Measurements from ENCODE around the gene UACA.

DNA sequence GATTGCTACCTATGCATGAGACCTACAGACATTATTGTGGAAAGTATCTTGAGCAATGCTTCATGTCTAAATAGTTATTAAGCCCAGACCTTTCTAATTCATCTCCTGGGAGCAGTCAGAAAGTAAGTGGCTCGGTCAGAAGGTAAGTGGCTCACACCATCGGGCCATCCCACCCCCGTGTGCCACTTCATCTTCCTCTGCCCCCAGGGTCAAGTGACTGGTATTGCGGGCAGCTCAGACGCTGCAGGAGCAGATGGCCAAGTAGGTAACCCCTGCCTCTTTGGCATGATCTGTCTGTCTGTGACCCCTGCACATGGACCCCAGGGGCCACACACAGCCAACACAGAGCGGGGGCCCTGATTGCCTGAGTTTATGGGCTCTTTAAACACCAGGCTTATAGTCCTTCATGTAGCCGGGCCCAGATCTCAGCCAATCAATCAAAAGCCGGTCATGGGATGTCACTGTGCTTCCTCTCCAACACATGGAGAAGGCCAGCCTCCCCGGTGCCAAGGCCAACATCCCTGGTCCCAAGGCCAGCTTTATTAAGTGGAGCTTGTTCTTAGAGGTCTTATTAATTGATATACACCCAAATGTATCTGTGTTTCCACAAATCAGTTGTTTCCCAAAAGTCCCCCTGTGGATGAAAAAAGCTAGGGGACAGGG lies 47.7 kb upstream of the UACA start:
- TF ChIP-seq EZH2 (IDR thresholded peaks at IDR 0.05; ENCODE audit: borderline replicate concordance): no peak
- TF ChIP-seq, protein P1, sequence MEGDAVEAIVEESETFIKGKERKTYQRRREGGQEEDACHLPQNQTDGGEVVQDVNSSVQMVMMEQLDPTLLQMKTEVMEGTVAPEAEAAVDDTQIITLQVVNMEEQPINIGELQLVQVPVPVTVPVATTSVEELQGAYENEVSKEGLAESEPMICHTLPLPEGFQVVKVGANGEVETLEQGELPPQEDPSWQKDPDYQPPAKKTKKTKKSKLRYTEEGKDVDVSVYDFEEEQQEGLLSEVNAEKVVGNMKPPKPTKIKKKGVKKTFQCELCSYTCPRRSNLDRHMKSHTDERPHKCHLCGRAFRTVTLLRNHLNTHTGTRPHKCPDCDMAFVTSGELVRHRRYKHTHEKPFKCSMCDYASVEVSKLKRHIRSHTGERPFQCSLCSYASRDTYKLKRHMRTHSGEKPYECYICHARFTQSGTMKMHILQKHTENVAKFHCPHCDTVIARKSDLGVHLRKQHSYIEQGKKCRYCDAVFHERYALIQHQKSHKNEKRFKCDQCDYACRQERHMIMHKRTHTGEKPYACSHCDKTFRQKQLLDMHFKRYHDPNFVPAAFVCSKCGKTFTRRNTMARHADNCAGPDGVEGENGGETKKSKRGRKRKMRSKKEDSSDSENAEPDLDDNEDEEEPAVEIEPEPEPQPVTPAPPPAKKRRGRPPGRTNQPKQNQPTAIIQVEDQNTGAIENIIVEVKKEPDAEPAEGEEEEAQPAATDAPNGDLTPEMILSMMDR (IDR thresholded peaks at IDR 0.05; ENCODE audit: poor library complexity): no peak

All from hepatocyte (in vitro differentiated cells).